ENCODE data around the gene CEP128.

The CEP128 gene

GRCh38 chr14:80902608-80903007, 38.9 kb downstream of the CEP128 start:
- TF ChIP-seq, protein P1, sequence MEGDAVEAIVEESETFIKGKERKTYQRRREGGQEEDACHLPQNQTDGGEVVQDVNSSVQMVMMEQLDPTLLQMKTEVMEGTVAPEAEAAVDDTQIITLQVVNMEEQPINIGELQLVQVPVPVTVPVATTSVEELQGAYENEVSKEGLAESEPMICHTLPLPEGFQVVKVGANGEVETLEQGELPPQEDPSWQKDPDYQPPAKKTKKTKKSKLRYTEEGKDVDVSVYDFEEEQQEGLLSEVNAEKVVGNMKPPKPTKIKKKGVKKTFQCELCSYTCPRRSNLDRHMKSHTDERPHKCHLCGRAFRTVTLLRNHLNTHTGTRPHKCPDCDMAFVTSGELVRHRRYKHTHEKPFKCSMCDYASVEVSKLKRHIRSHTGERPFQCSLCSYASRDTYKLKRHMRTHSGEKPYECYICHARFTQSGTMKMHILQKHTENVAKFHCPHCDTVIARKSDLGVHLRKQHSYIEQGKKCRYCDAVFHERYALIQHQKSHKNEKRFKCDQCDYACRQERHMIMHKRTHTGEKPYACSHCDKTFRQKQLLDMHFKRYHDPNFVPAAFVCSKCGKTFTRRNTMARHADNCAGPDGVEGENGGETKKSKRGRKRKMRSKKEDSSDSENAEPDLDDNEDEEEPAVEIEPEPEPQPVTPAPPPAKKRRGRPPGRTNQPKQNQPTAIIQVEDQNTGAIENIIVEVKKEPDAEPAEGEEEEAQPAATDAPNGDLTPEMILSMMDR (IDR thresholded peaks at IDR 0.05; ENCODE audit: borderline replicate concordance, insufficient read depth, low read depth, low read length): no peak
- no peak overlapping the region for H3K4me3 ChIP-seq (ENCODE audit: low read depth, low read length)

GRCh38 chr14:80901822-80902221, 39.7 kb downstream of the CEP128 start:
- no peak overlapping the region for H3K4me3 ChIP-seq (ENCODE audit: low read depth, low read length)
- TF ChIP-seq, protein P1 (IDR thresholded peaks at IDR 0.05; ENCODE audit: borderline replicate concordance, insufficient read depth, low read depth, low read length): no peak

DNA sequence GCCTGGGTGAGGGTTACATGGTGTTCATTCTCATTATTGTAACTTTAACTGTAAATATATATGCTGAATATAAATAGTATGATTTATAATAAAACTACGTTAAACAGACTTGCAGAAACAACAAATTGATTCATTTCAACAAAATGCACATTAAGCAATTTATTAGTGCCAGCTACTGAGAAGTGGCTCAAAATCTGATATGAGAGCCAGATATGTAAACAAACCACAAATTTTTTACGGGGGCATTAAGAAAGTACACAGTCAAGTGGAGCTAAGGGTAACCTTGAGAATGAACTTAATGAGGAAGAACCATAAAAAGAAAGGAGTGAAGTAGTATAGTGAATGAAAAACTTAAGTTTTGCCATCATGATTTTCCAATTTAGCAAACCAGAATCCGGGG, 40.3 kb downstream of the CEP128 start:
- H3K4me3 ChIP-seq (ENCODE audit: low read depth, low read length): no peak overlapping the region
- TF ChIP-seq, protein P1 (IDR thresholded peaks at IDR 0.05; ENCODE audit: borderline replicate concordance, insufficient read depth, low read depth, low read length): no peak

- H3K4me3 ChIP-seq (ENCODE audit: low read depth, low read length): no peak overlapping the region
- TF ChIP-seq, protein P1 (IDR thresholded peaks at IDR 0.05; ENCODE audit: borderline replicate concordance, insufficient read depth, low read depth, low read length): no peak
Measured at GRCh38 chr14:80872645-80873044, 68.9 kb downstream of the CEP128 start.

DNA sequence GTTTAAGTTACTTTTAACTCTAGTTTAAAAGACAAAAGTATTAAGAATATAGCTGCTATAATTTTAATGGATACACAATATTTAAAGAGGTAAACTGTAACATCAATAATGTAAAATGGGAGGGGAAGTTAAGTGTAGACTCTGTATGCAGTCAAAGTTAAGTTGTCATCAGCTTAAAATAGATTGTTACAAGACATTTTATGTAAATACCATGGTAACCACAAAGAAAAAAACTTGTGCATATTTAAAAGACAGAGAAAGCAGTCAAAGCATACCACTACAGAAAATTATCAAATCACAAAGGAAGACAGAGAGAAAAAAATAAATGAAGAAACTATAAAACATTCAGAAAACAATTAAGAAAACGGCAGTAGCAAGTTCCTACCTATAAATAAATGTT, 73.3 kb downstream of the CEP128 start:
- no peak overlapping the region for H3K4me3 ChIP-seq (ENCODE audit: low read depth, low read length)
- TF ChIP-seq, protein P1 (IDR thresholded peaks at IDR 0.05; ENCODE audit: borderline replicate concordance, insufficient read depth, low read depth, low read length): no peak

GRCh38 chr14:80867798-80868197, 73.7 kb downstream of the CEP128 start:
- TF ChIP-seq, protein P1 (IDR thresholded peaks at IDR 0.05; ENCODE audit: borderline replicate concordance, insufficient read depth, low read depth, low read length): no peak

GRCh38 chr14:80867091-80867490, 74.4 kb downstream of the CEP128 start:
- H3K4me3 ChIP-seq (ENCODE audit: low read depth, low read length): no peak overlapping the region
- TF ChIP-seq, protein P1 (IDR thresholded peaks at IDR 0.05; ENCODE audit: borderline replicate concordance, insufficient read depth, low read depth, low read length): no peak

More at GRCh38 chr14:80867798-80868197, 73.7 kb downstream of the CEP128 start:
- H3K4me3 ChIP-seq (ENCODE audit: low read depth, low read length): no peak overlapping the region
